T47D (cell line): ENCODE results near the gene PHF21A.
A peak's percentile ranks its signal among the peaks of the same experiment; 100 is the strongest.

ENCODE experiments used
- DNase-seq, 2 experiments: peaks; one replicate each; pipeline versions ENCODE4 v3.0.0 to v3.0.0-alpha.2; 2011 to 2012; ENCODE audit warnings: low read depth in 1 of 2, low spot score in 1 of 2
- JUND ChIP-seq: IDR thresholded peaks from 2 replicates; pipeline ENCODE4 v1.6.1; 2012; ENCODE audit warnings: low read depth
- in situ Hi-C: cut with HindIII; loops from 2 replicates; pipeline ENCODE4 v1.10.0; 2016; ENCODE audit warnings: low sequenced_read_pairs, low pct_unique_long_range_greater_than_20kb

Gene PHF21A

GRCh38 chr11:46116007-46116711 lies 5.1 kb downstream of the PHF21A start:
- TF ChIP-seq JUND = no peak
- in situ Hi-C loops = no loop called here
- DNase-seq = no peak

GRCh38 chr11:46114961-46115360 lies 6.3 kb downstream of the PHF21A start:
- in situ Hi-C loops = no loop called here
- DNase-seq = no peak
- TF ChIP-seq JUND = no peak

GRCh38 chr11:46114378-46114777 lies 6.9 kb downstream of the PHF21A start:
- DNase-seq = no peak
- in situ Hi-C loops = no loop called here
- no peak for TF ChIP-seq JUND

GRCh38 chr11:46112961-46113607 lies 8.2 kb downstream of the PHF21A start:
- peak; percentile 60 to 79 for DNase-seq
- in situ Hi-C loops = no loop called here
- TF ChIP-seq JUND = no peak

- no peak for DNase-seq
- TF ChIP-seq JUND = no peak
- in situ Hi-C loops = no loop called here
These were observed 12.5 kb downstream of the PHF21A start for GRCh38 chr11:46108751-46109150.

- no peak for DNase-seq
- in situ Hi-C loops = no loop called here
- no peak for TF ChIP-seq JUND
These were observed 13.5 kb downstream of the PHF21A start for GRCh38 chr11:46107780-46108179.

- TF ChIP-seq JUND = no peak
- DNase-seq = no peak
- in situ Hi-C loops = no loop called here
These were observed 13.9 kb downstream of the PHF21A start for GRCh38 chr11:46107408-46107718.

GRCh38 chr11:46106530-46107407 lies 14.5 kb downstream of the PHF21A start:
- no peak for DNase-seq
- in situ Hi-C loops = no loop called here

GRCh38 chr11:46105926-46106325 lies 15.3 kb downstream of the PHF21A start:
- TF ChIP-seq JUND = no peak
- in situ Hi-C loops = no loop called here
- DNase-seq = no peak

More at GRCh38 chr11:46106530-46107407, 14.5 kb downstream of the PHF21A start:
- no peak for TF ChIP-seq JUND

GRCh38 chr11:46105134-46105628 lies 16.1 kb downstream of the PHF21A start:
- TF ChIP-seq JUND = no peak
- no peak for DNase-seq
- in situ Hi-C loops = no loop called here

- no peak for TF ChIP-seq JUND
- DNase-seq = no peak
- in situ Hi-C loops = no loop called here
These were observed 18.4 kb downstream of the PHF21A start for GRCh38 chr11:46102843-46103242.

- in situ Hi-C loops = no loop called here
- no peak for TF ChIP-seq JUND
- DNase-seq = no peak
These were observed 20.6 kb downstream of the PHF21A start for GRCh38 chr11:46100670-46101069.

- in situ Hi-C loops = no loop called here
- TF ChIP-seq JUND = no peak
- DNase-seq = no peak
These were observed 21.3 kb downstream of the PHF21A start for GRCh38 chr11:46099963-46100316.
